Ishikawa (cell line): ENCODE measurements around the gene DYNLRB1.

Experiments used
- CEBPB ChIP-seq: IDR thresholded peaks from 2 replicates; pipeline ENCODE4 v1.6.1; 2012
- CREB1 ChIP-seq: IDR thresholded peaks from 2 replicates; pipeline ENCODE4 v1.6.1; 2012; ENCODE audit warnings: low read depth
- EP300 ChIP-seq: IDR thresholded peaks from 2 replicates; pipeline ENCODE4 v1.6.1; 2012; ENCODE audit warnings: borderline replicate concordance
- FOXM1 ChIP-seq: IDR thresholded peaks from 2 replicates; pipeline ENCODE4 v1.6.1; 2012; ENCODE audit warnings: low read depth, borderline replicate concordance
- NFIC ChIP-seq: IDR thresholded peaks from 2 replicates; pipeline ENCODE4 v1.6.1; 2012
- RAD21 ChIP-seq: IDR thresholded peaks from 2 replicates; pipeline ENCODE4 v1.6.1; 2012; ENCODE audit warnings: low read depth
- TAF1 ChIP-seq: IDR thresholded peaks from 2 replicates; pipeline ENCODE4 v1.6.1; 2012; ENCODE audit warnings: low read depth, mild to moderate bottlenecking
- TEAD4 ChIP-seq: IDR thresholded peaks from 2 replicates; pipeline ENCODE4 v1.6.1; 2012
- YY1 ChIP-seq: IDR thresholded peaks from 2 replicates; pipeline ENCODE4 v1.6.1; 2012; ENCODE audit warnings: low read depth
- ZBTB7A ChIP-seq: IDR thresholded peaks from 2 replicates; pipeline ENCODE4 v1.6.1; 2012; ENCODE audit warnings: low read depth
- TF ChIP-seq, protein P1 (sequence below): IDR thresholded peaks from 2 replicates; pipeline ENCODE4 v1.6.1; 2012; ENCODE audit warnings: low read depth, mild to moderate bottlenecking
- TF ChIP-seq, protein P2 (sequence below): IDR thresholded peaks from 2 replicates; pipeline ENCODE4 v1.6.1; 2012
- TF ChIP-seq, protein P3 (sequence below): IDR thresholded peaks from 2 replicates; pipeline ENCODE4 v1.6.1; 2012

DNA sequence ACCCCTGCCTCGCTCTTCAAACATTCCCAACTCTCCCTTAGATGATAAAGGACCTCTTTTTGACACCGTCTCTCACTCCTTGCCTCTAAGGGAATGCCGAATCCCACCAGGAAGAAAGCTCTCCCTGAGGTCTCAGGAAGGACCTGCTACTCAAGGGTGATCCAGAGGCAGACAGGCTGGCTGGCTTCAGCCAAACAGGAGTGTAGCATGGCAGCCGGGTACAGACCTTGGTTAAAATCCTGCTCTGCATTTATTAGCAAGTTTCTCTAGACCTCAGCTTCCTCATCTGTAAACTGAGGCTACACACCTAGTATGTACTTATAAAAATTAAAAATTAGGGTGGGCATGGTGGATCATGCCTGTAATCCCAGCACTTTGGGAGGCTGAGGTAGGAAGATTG is 59.5 kb downstream of the DYNLRB1 start:
- TF ChIP-seq ZBTB7A (no peak), CEBPB (no peak), TAF1 (no peak), CREB1 (no peak), FOXM1 (no peak), RAD21 (no peak), EP300 (no peak), NFIC (no peak), YY1 (no peak), TEAD4 (no peak)
- TF ChIP-seq, protein P1, sequence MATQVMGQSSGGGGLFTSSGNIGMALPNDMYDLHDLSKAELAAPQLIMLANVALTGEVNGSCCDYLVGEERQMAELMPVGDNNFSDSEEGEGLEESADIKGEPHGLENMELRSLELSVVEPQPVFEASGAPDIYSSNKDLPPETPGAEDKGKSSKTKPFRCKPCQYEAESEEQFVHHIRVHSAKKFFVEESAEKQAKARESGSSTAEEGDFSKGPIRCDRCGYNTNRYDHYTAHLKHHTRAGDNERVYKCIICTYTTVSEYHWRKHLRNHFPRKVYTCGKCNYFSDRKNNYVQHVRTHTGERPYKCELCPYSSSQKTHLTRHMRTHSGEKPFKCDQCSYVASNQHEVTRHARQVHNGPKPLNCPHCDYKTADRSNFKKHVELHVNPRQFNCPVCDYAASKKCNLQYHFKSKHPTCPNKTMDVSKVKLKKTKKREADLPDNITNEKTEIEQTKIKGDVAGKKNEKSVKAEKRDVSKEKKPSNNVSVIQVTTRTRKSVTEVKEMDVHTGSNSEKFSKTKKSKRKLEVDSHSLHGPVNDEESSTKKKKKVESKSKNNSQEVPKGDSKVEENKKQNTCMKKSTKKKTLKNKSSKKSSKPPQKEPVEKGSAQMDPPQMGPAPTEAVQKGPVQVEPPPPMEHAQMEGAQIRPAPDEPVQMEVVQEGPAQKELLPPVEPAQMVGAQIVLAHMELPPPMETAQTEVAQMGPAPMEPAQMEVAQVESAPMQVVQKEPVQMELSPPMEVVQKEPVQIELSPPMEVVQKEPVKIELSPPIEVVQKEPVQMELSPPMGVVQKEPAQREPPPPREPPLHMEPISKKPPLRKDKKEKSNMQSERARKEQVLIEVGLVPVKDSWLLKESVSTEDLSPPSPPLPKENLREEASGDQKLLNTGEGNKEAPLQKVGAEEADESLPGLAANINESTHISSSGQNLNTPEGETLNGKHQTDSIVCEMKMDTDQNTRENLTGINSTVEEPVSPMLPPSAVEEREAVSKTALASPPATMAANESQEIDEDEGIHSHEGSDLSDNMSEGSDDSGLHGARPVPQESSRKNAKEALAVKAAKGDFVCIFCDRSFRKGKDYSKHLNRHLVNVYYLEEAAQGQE: no peak
- TF ChIP-seq, protein P2, sequence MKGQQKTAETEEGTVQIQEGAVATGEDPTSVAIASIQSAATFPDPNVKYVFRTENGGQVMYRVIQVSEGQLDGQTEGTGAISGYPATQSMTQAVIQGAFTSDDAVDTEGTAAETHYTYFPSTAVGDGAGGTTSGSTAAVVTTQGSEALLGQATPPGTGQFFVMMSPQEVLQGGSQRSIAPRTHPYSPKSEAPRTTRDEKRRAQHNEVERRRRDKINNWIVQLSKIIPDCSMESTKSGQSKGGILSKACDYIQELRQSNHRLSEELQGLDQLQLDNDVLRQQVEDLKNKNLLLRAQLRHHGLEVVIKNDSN: no peak
- TF ChIP-seq, protein P3, sequence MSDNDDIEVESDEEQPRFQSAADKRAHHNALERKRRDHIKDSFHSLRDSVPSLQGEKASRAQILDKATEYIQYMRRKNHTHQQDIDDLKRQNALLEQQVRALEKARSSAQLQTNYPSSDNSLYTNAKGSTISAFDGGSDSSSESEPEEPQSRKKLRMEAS: no peak
